HepG2 (cell line): ENCODE results near the gene PIGW. TPM values are rescaled to one million over a fixed set of nuclear protein-coding genes. Genes with fewer than 3 reads are reported as not detected.

Experiments used
- GPN1 ChIP-seq: sonication (generic); formaldehyde crosslinking; IDR thresholded peaks from 2 replicates; pipeline ENCODE4 v1.5.1; 2020; ENCODE audit warnings: missing genetic modification reagents, borderline replicate concordance
- MAX ChIP-seq: IDR thresholded peaks from 2 replicates; pipeline ENCODE4 v1.6.1; 2012; ENCODE audit warnings: inconsistent platforms
- MED8 ChIP-seq: sonication (generic); formaldehyde crosslinking; IDR thresholded peaks from 2 replicates; pipeline ENCODE4 v1.8.1; 2023; ENCODE audit warnings: mild to moderate bottlenecking, missing genetic modification reagents; ENCODE audit not compliant: insufficient replicate concordance
- NCOR1 ChIP-seq: fragments of 200-600 bp; sonication (generic); IDR thresholded peaks from 2 replicates; pipeline ENCODE4 v1.7.0; 2017; ENCODE audit warnings: antibody characterized with exemption, low read length, borderline replicate concordance
- NR2F1 ChIP-seq, 2 experiments: fragments of 450-650 bp in 1 of 2; formaldehyde crosslinking in 1 of 2; IDR thresholded peaks; 2 replicates each; pipeline versions ENCODE4 v1.5.0 to v1.6.1; 2016 to 2020; ENCODE audit warnings: mild to moderate bottlenecking in 1 of 2, missing compliant biosample characterization in 1 of 2, missing genetic modification reagents in 1 of 2, moderate library complexity in 1 of 2
- SNAPC4 ChIP-seq: sonication (generic); formaldehyde crosslinking; IDR thresholded peaks from 2 replicates; pipeline ENCODE4 v1.4.0; 2020; ENCODE audit warnings: mild to moderate bottlenecking, missing genetic modification reagents
- STAG1 ChIP-seq: sonication (generic); formaldehyde crosslinking; IDR thresholded peaks from 2 replicates; pipeline ENCODE4 v1.4.0; 2020; ENCODE audit warnings: missing genetic modification reagents
- TCF7L2 ChIP-seq: IDR thresholded peaks from 2 replicates; pipeline ENCODE4 v1.6.1; 2011; ENCODE audit warnings: mild to moderate bottlenecking, low read depth, low read length, moderate library complexity
- ZFP37 ChIP-seq: sonication (generic); formaldehyde crosslinking; IDR thresholded peaks from 2 replicates; pipeline ENCODE4 v1.4.0; 2020; ENCODE audit warnings: missing genetic modification reagents, borderline replicate concordance
- polyA plus RNA-seq, 8 experiments: library from polyadenylated mRNA; depleted of rRNA in 3 of 8; stranded (reverse) in 7 of 8; unstranded in 1 of 8; fragments of >200 nt; fragmentation: Illumina TruSeq in 4 of 8; extraction: Trizol in 4 of 8; gene quantifications; 2 replicates each; pipeline versions ENCODE4 v1.2.1 to v1.2.3, GENCODE V29; 2011 to 2016; ENCODE audit warnings: low read depth in 4 of 8, missing spikeins in 1 of 8, mixed read lengths in 1 of 8; ENCODE audit not compliant: insufficient read depth in 1 of 8
- total RNA-seq, 5 experiments: library from RNA; depleted of rRNA; stranded (reverse); fragments of >200 nt; fragmentation: Illumina TruSeq; extraction: Trizol; gene quantifications; 2 replicates each; pipeline ENCODE4 v1.2.3, GENCODE V29; 2016; ENCODE audit warnings: low read depth in 1 of 5
- TF ChIP-seq, protein P1 (sequence below): sonication (generic); formaldehyde crosslinking; IDR thresholded peaks from 2 replicates; pipeline ENCODE4 v1.9.0; 2021; ENCODE audit warnings: mild to moderate bottlenecking, missing genetic modification reagents
- TF ChIP-seq, protein P2 (sequence below): sonication (generic); formaldehyde crosslinking; IDR thresholded peaks from 2 replicates; pipeline ENCODE4 v1.4.0; 2020; ENCODE audit warnings: missing genetic modification reagents

Gene PIGW
- total and polyA plus RNA-seq, 2 of the 13 experiments (the other 11 are each of a cell fraction or from before 2014, with no cell fraction given), result 9.0 to 24.0 TPM

GRCh38 chr17:36486204-36487194 lies 48.3 kb upstream of the PIGW start, which contains the start of gene ZNHIT3 (continued):
- TF ChIP-seq SNAPC4 (CRISPR knock-in tag), result no peak; the same call in 1 of the 2 replicates
- TF ChIP-seq MED8 (CRISPR knock-in tag), result peak; percentile 8
- no peak; the same call in 1 of the 2 replicates for TF ChIP-seq ZFP37 (CRISPR knock-in tag)
- TF ChIP-seq MAX, result peak; percentile 88
- TF ChIP-seq TCF7L2, result no peak
- no peak for TF ChIP-seq GPN1 (CRISPR knock-in tag)
- TF ChIP-seq, protein P1, sequence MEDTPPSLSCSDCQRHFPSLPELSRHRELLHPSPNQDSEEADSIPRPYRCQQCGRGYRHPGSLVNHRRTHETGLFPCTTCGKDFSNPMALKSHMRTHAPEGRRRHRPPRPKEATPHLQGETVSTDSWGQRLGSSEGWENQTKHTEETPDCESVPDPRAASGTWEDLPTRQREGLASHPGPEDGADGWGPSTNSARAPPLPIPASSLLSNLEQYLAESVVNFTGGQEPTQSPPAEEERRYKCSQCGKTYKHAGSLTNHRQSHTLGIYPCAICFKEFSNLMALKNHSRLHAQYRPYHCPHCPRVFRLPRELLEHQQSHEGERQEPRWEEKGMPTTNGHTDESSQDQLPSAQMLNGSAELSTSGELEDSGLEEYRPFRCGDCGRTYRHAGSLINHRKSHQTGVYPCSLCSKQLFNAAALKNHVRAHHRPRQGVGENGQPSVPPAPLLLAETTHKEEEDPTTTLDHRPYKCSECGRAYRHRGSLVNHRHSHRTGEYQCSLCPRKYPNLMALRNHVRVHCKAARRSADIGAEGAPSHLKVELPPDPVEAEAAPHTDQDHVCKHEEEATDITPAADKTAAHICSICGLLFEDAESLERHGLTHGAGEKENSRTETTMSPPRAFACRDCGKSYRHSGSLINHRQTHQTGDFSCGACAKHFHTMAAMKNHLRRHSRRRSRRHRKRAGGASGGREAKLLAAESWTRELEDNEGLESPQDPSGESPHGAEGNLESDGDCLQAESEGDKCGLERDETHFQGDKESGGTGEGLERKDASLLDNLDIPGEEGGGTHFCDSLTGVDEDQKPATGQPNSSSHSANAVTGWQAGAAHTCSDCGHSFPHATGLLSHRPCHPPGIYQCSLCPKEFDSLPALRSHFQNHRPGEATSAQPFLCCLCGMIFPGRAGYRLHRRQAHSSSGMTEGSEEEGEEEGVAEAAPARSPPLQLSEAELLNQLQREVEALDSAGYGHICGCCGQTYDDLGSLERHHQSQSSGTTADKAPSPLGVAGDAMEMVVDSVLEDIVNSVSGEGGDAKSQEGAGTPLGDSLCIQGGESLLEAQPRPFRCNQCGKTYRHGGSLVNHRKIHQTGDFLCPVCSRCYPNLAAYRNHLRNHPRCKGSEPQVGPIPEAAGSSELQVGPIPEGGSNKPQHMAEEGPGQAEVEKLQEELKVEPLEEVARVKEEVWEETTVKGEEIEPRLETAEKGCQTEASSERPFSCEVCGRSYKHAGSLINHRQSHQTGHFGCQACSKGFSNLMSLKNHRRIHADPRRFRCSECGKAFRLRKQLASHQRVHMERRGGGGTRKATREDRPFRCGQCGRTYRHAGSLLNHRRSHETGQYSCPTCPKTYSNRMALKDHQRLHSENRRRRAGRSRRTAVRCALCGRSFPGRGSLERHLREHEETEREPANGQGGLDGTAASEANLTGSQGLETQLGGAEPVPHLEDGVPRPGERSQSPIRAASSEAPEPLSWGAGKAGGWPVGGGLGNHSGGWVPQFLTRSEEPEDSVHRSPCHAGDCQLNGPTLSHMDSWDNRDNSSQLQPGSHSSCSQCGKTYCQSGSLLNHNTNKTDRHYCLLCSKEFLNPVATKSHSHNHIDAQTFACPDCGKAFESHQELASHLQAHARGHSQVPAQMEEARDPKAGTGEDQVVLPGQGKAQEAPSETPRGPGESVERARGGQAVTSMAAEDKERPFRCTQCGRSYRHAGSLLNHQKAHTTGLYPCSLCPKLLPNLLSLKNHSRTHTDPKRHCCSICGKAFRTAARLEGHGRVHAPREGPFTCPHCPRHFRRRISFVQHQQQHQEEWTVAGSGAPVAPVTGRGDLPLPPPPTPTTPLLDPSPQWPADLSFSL (CRISPR knock-in tag), result no peak
- TF ChIP-seq, protein P2, sequence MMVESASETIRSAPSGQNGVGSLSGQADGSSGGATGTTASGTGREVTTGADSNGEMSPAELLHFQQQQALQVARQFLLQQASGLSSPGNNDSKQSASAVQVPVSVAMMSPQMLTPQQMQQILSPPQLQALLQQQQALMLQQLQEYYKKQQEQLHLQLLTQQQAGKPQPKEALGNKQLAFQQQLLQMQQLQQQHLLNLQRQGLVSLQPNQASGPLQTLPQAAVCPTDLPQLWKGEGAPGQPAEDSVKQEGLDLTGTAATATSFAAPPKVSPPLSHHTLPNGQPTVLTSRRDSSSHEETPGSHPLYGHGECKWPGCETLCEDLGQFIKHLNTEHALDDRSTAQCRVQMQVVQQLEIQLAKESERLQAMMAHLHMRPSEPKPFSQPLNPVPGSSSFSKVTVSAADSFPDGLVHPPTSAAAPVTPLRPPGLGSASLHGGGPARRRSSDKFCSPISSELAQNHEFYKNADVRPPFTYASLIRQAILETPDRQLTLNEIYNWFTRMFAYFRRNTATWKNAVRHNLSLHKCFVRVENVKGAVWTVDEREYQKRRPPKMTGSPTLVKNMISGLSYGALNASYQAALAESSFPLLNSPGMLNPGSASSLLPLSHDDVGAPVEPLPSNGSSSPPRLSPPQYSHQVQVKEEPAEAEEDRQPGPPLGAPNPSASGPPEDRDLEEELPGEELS, result 0 out of 2 replicates have a peak, but pooled peaks have one; percentile 16
- TF ChIP-seq STAG1 (CRISPR knock-in tag), result no peak
- TF ChIP-seq NR2F1 (CRISPR knock-in tag; IDR thresholded peaks at IDR 0.05), result no peak
- TF ChIP-seq NCOR1, result no peak
